ENCODE data around the gene CHD6. TPM values are rescaled to one million over a fixed set of nuclear protein-coding genes. Genes with fewer than 3 reads are reported as not detected.

Gene CHD6
- total and polyA plus RNA-seq, 2 of the 13 experiments (the other 11 are each of a cell fraction or from before 2014, with no cell fraction given), result 14.4 to 52.0 TPM

GRCh38 chr20:41538810-41539596, 79.2 kb downstream of the CHD6 start (continued):
- TF ChIP-seq TFE3 (CRISPR knock-in tag; IDR thresholded peaks at IDR 0.05) (no peak), HNRNPK (IDR thresholded peaks at IDR 0.05; ENCODE audit: low read depth, low read length, poor library complexity, severe bottlenecking) (no peak), ZNF569 (CRISPR knock-in tag; IDR thresholded peaks at IDR 0.05; ENCODE audit: borderline replicate concordance) (no peak), KLF16 (CRISPR knock-in tag; IDR thresholded peaks at IDR 0.05) (peak in 1 of 2 experiments; percentile 82; a peak in 2 of 4 replicates), PLSCR1 (CRISPR knock-in tag; IDR thresholded peaks at IDR 0.05; ENCODE audit: borderline replicate concordance) (no peak), XBP1 (CRISPR knock-in tag; IDR thresholded peaks at IDR 0.05) (no peak), ZFX (CRISPR knock-in tag; IDR thresholded peaks at IDR 0.05; ENCODE audit: low read depth) (0 out of 2 replicates have a peak, but pooled peaks have one; percentile 40), ZNF282 (IDR thresholded peaks at IDR 0.05; ENCODE audit: partially characterized antibody) (no peak), KLF15 (CRISPR knock-in tag; IDR thresholded peaks at IDR 0.05; ENCODE audit: borderline replicate concordance) (no peak), PRDM15 (CRISPR knock-in tag; IDR thresholded peaks at IDR 0.05) (no peak), ZNF264 (CRISPR knock-in tag; IDR thresholded peaks at IDR 0.05) (peak; percentile 66; the same call in 1 of the 2 replicates), SNAI1 (CRISPR knock-in tag; IDR thresholded peaks at IDR 0.05; ENCODE audit: borderline replicate concordance) (peak; percentile 78; the same call in 1 of the 2 replicates), EP300 (IDR thresholded peaks at IDR 0.05; ENCODE audit: low read depth in 2 of 2, low read length in 2 of 2) (peak; percentile 42 to 75; a peak in 3 of 4 replicates), EP300 (CRISPR knock-in tag; IDR thresholded peaks at IDR 0.05; ENCODE audit: borderline replicate concordance) (no peak; the same call in 1 of the 2 replicates), ZFP36L2 (CRISPR knock-in tag; IDR thresholded peaks at IDR 0.05) (no peak), ZNF44 (CRISPR knock-in tag; IDR thresholded peaks at IDR 0.05) (no peak), MAFF (IDR thresholded peaks at IDR 0.05; ENCODE audit: low read depth, low read length) (peak; percentile 8; the same call in 1 of the 2 replicates), KLF13 (CRISPR knock-in tag; IDR thresholded peaks at IDR 0.05) (no peak), ZNF326 (CRISPR knock-in tag; IDR thresholded peaks at IDR 0.05; ENCODE audit: borderline replicate concordance) (no peak), ZNF18 (CRISPR knock-in tag; IDR thresholded peaks at IDR 0.05; ENCODE audit: insufficient replicate concordance) (peak; percentile 67), ZNF678 (CRISPR knock-in tag; IDR thresholded peaks at IDR 0.05) (no peak; the same call in 1 of the 2 replicates), ZNF331 (CRISPR knock-in tag; IDR thresholded peaks at IDR 0.05) (peak; percentile 99)

All from HepG2 (cell line).